Type B pancreatic cell (in vitro differentiated cells): ENCODE data around the gene FAM81A. TPM values are rescaled to one million over a fixed set of nuclear protein-coding genes. Genes with fewer than 3 reads are reported as not detected.

ENCODE experiments used
- DNase-seq: peaks from one replicate; pipeline ENCODE4 v3.0.0; 2021; ENCODE audit warnings: mixed read lengths; ENCODE audit not compliant: unreplicated experiment; ENCODE audit errors: extremely low spot score
- H3K27ac Mint-ChIP-seq: 2 replicates; pipeline ENCODE4 v1.8.0; 2021; ENCODE audit warnings: mild to moderate bottlenecking, mixed read lengths
- H3K27me3 Mint-ChIP-seq: 2 replicates; pipeline ENCODE4 v1.8.0; 2021; ENCODE audit warnings: mixed read lengths
- H3K36me3 Mint-ChIP-seq: 2 replicates; pipeline ENCODE4 v1.8.0; 2021; ENCODE audit warnings: mixed read lengths
- H3K4me1 Mint-ChIP-seq: one replicate; pipeline ENCODE4 v1.8.0; 2021; ENCODE audit warnings: mixed read lengths; ENCODE audit not compliant: unreplicated experiment
- H3K4me3 Mint-ChIP-seq: 2 replicates; pipeline ENCODE4 v1.8.0; 2021; ENCODE audit warnings: mild to moderate bottlenecking, mixed read lengths
- H3K9me3 Mint-ChIP-seq: 2 replicates; pipeline ENCODE4 v1.8.0; 2021; ENCODE audit warnings: mixed read lengths
- total RNA-seq: library from RNA; stranded (reverse); gene quantifications from 2 replicates; pipeline ENCODE4 v1.2.1, GENCODE V29; 2021; ENCODE audit warnings: low replicate concordance
- TF ChIP-seq, protein P1 (sequence below): fragments of 200-600 bp; sonication (generic); conservative IDR thresholded peaks from 2 replicates; pipeline ENCODE4 v1.5.0; 2021; ENCODE audit warnings: antibody characterized with exemption, mild to moderate bottlenecking

Gene FAM81A
- total RNA-seq, 1 donor from 2014 or later, result 1.4 TPM

DNA sequence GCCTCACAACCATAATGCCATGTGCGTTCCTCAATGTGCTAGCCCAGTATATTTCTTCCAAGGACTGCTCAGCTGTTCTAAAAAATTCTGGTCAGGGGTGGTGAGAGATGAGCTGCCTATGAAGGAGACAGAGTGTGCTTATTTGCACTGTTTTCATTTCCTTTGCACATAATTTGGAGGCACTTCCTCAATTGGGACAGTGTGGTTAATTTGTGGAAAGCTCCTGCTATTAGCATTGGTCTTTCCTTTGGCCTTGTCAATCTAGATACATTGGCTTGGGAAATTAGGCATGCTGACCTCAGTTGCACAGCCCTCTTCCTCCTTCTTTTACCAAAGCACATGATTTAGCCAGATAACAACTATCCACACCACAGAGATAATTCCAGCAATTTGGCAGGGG is 9.4 kb downstream of the FAM81A start:
- H3K4me3 Mint-ChIP-seq, result no peak overlapping the region
- no peak for DNase-seq
- H3K36me3 Mint-ChIP-seq, result no peaks in the 10 kb centered on the region
- TF ChIP-seq, protein P1, sequence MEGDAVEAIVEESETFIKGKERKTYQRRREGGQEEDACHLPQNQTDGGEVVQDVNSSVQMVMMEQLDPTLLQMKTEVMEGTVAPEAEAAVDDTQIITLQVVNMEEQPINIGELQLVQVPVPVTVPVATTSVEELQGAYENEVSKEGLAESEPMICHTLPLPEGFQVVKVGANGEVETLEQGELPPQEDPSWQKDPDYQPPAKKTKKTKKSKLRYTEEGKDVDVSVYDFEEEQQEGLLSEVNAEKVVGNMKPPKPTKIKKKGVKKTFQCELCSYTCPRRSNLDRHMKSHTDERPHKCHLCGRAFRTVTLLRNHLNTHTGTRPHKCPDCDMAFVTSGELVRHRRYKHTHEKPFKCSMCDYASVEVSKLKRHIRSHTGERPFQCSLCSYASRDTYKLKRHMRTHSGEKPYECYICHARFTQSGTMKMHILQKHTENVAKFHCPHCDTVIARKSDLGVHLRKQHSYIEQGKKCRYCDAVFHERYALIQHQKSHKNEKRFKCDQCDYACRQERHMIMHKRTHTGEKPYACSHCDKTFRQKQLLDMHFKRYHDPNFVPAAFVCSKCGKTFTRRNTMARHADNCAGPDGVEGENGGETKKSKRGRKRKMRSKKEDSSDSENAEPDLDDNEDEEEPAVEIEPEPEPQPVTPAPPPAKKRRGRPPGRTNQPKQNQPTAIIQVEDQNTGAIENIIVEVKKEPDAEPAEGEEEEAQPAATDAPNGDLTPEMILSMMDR, result no peak
- no peaks in the 10 kb centered on the region for H3K4me1 Mint-ChIP-seq
- no peak overlapping the region for H3K27ac Mint-ChIP-seq
- no peaks in the 10 kb centered on the region for H3K9me3 Mint-ChIP-seq
- peaks cover 42% of the 10 kb centered on the region for H3K27me3 Mint-ChIP-seq

- no peaks in the 10 kb centered on the region for H3K36me3 Mint-ChIP-seq
- DNase-seq, result no peak
- TF ChIP-seq, protein P1, result no peak
- no peaks in the 10 kb centered on the region for H3K9me3 Mint-ChIP-seq
- H3K27ac Mint-ChIP-seq, result no peak overlapping the region
- H3K4me1 Mint-ChIP-seq, result no peaks in the 10 kb centered on the region
- no peak overlapping the region for H3K4me3 Mint-ChIP-seq
- H3K27me3 Mint-ChIP-seq, result peaks cover 34% of the 10 kb centered on the region
These were observed 10.9 kb downstream of the FAM81A start for GRCh38 chr15:59448871-59449270.

- H3K9me3 Mint-ChIP-seq, result no peaks in the 10 kb centered on the region
- H3K4me3 Mint-ChIP-seq, result no peak overlapping the region
- H3K27me3 Mint-ChIP-seq, result peaks cover 3% of the 10 kb centered on the region
- H3K4me1 Mint-ChIP-seq, result no peaks in the 10 kb centered on the region
- no peak overlapping the region for H3K27ac Mint-ChIP-seq
- DNase-seq, result no peak
- no peaks in the 10 kb centered on the region for H3K36me3 Mint-ChIP-seq
- TF ChIP-seq, protein P1, result no peak
These were observed 15.7 kb downstream of the FAM81A start for GRCh38 chr15:59453474-59454215.

DNA sequence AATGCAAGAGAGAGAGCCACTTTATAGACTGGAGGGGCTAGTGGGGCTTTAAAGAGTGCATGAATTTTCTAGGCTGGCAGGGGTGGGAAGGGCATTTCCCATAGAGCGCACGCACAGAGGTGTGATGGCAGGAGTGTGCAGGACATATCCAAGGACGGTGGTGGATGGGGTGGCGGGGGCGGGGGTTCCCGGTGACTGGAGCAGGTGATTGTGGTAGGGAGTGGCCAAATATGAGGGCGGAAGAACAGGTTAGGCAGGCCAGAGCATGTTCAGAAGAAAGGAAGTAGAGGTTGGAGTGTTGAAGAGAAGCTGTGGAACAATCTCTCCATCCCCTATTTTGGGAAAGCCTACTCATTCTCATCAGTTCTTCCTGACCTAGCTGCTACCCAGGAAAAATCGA is 18.1 kb downstream of the FAM81A start:
- DNase-seq, result no peak
- peak overlapping the region; percentile 52 for H3K27ac Mint-ChIP-seq
- TF ChIP-seq, protein P1, result no peak
- H3K9me3 Mint-ChIP-seq, result no peaks in the 10 kb centered on the region
- H3K4me3 Mint-ChIP-seq, result peak overlapping the region; percentile 18
- peaks cover 3% of the 10 kb centered on the region for H3K27me3 Mint-ChIP-seq
- no peaks in the 10 kb centered on the region for H3K36me3 Mint-ChIP-seq
- H3K4me1 Mint-ChIP-seq, result no peaks in the 10 kb centered on the region

GRCh38 chr15:59457103-59457502 is 19.1 kb downstream of the FAM81A start:
- no peaks in the 10 kb centered on the region for H3K9me3 Mint-ChIP-seq
- no peak overlapping the region for H3K4me3 Mint-ChIP-seq
- H3K27ac Mint-ChIP-seq, result no peak overlapping the region
- DNase-seq, result no peak
- H3K27me3 Mint-ChIP-seq, result peaks cover 3% of the 10 kb centered on the region
- H3K36me3 Mint-ChIP-seq, result no peaks in the 10 kb centered on the region
- no peaks in the 10 kb centered on the region for H3K4me1 Mint-ChIP-seq
- TF ChIP-seq, protein P1, result no peak
